ENCODE results near the gene CENPX. TPM values are rescaled to one million over a fixed set of nuclear protein-coding genes. Genes with fewer than 3 reads are reported as not detected.

The CENPX gene
- total and polyA plus RNA-seq, 2 of the 13 experiments (the other 11 are each of a cell fraction or from before 2014, with no cell fraction given): 92.7 to 170 TPM

DNA sequence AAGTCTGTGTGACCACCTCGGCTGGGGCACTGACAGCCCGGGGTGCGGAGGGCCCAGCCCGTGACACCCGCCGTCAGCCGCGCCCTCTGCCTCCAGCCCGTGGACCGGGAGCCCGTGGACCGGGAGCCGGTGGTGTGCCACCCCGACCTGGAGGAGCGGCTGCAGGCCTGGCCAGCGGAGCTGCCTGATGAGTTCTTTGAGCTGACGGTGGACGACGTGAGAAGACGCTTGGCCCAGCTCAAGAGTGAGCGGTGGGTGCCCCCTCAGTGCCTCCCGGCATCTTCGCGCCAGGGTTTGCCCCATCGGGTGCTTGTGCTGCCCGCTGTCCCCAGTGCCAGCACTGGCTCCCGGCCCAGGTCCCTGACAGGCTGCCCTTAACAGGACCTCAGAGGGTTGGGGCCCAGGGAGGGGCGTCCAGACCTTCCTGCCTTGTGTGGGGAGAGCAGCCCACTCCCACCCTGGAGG lies 13.7 kb downstream of the CENPX start (continued):
- TF ChIP-seq NFIB (CRISPR knock-in tag; IDR thresholded peaks at IDR 0.05; ENCODE audit: borderline replicate concordance) (peak; percentile 50; the same call in 1 of the 2 replicates), AGO1 (IDR thresholded peaks at IDR 0.05; ENCODE audit: low read depth, low read length, poor library complexity, severe bottlenecking) (peak; percentile 76), CBFB (CRISPR knock-in tag; IDR thresholded peaks at IDR 0.05) (no peak), ZNF350 (CRISPR knock-in tag; IDR thresholded peaks at IDR 0.05; ENCODE audit: borderline replicate concordance, low read depth) (no peak), NR2F2 (IDR thresholded peaks at IDR 0.05; ENCODE audit: borderline replicate concordance, low read depth) (no peak), RBM39 (IDR thresholded peaks at IDR 0.05; ENCODE audit: low read depth, low read length, poor library complexity, severe bottlenecking) (no peak), AGO2 (optimal IDR thresholded peaks at IDR 0.05; ENCODE audit: low read depth, low read length) (peak; percentile 26), YEATS4 (CRISPR knock-in tag; IDR thresholded peaks at IDR 0.05; ENCODE audit: borderline replicate concordance) (no peak), BCLAF1 (IDR thresholded peaks at IDR 0.05) (no peak), RBFOX2 (IDR thresholded peaks at IDR 0.05; ENCODE audit: low read depth, low read length) (peak; percentile 85), ZNF207 (IDR thresholded peaks at IDR 0.05; ENCODE audit: borderline replicate concordance) (no peak), YEATS2 (CRISPR knock-in tag; IDR thresholded peaks at IDR 0.05; ENCODE audit: borderline replicate concordance) (no peak), ZNF333 (CRISPR knock-in tag; IDR thresholded peaks at IDR 0.05; ENCODE audit: borderline replicate concordance) (no peak), BORCS8-MEF2B (CRISPR knock-in tag; IDR thresholded peaks at IDR 0.05) (0 out of 2 replicates have a peak, but pooled peaks have one; percentile 39), ZNF501 (CRISPR knock-in tag; IDR thresholded peaks at IDR 0.05) (no peak), SP4 (CRISPR knock-in tag; IDR thresholded peaks at IDR 0.05) (no peak), ZNF550 (CRISPR knock-in tag; IDR thresholded peaks at IDR 0.05; ENCODE audit: borderline replicate concordance) (no peak), NFKBIZ (CRISPR knock-in tag; IDR thresholded peaks at IDR 0.05) (no peak), CCDC6 (CRISPR knock-in tag; IDR thresholded peaks at IDR 0.05) (no peak), NFRKB (IDR thresholded peaks at IDR 0.05) (no peak), MIXL1 (CRISPR knock-in tag; IDR thresholded peaks at IDR 0.05) (no peak), ATM (IDR thresholded peaks at IDR 0.05; ENCODE audit: borderline replicate concordance) (no peak), ZSCAN30 (CRISPR knock-in tag; IDR thresholded peaks at IDR 0.05) (no peak), SMAD9 (CRISPR knock-in tag; IDR thresholded peaks at IDR 0.05) (no peak)
- TF ChIP-seq, protein P1, sequence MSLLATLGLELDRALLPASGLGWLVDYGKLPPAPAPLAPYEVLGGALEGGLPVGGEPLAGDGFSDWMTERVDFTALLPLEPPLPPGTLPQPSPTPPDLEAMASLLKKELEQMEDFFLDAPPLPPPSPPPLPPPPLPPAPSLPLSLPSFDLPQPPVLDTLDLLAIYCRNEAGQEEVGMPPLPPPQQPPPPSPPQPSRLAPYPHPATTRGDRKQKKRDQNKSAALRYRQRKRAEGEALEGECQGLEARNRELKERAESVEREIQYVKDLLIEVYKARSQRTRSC (CRISPR knock-in tag; IDR thresholded peaks at IDR 0.05; ENCODE audit: low read depth): no peak

All from HepG2 (cell line).